GM18909 (cell line): ENCODE measurements around the gene STK32B.

Experiments
- ATAC-seq: cut with Tn5 transposase; IDR thresholded peaks from one replicate; pipeline ENCODE4 v1.9.1; 2021; ENCODE audit warnings: mild to moderate bottlenecking; ENCODE audit not compliant: unreplicated experiment, poor library complexity

Gene STK32B

GRCh38 chr4:5547651-5548249 is 496.5 kb downstream of the STK32B start:
- ATAC-seq: no peak
